Gastroesophageal sphincter (tissue), 4 donors: ENCODE measurements around the gene PFKFB4. TPM values are rescaled to one million over a fixed set of nuclear protein-coding genes. Genes with fewer than 3 reads are reported as not detected.

ENCODE experiments used
- ATAC-seq: fragments of 150-250 bp; one replicate; pipeline ENCODE4 v1.9.1; 2016; ENCODE audit warnings: mild to moderate bottlenecking, moderate library complexity
- H3K27ac ChIP-seq, 4 donors: fragments of 200-600 bp; sonication (generic) in 3 of 4; 1 replicate in 3 of 4; 2 replicates in 1 of 4; pipeline ENCODE4 v1.5.1; 2016 to 2019
- H3K27me3 ChIP-seq: fragments of 200-600 bp; sonication (generic); one replicate; pipeline ENCODE4 v1.5.1; 2019
- H3K36me3 ChIP-seq, 2 donors: fragments of 200-600 bp; sonication (generic); one replicate each; pipeline ENCODE4 v1.5.1; 2019; ENCODE audit warnings: control low read depth in 1 of 2
- H3K4me1 ChIP-seq, 3 donors: fragments of 200-600 bp; sonication (generic); 1 replicate in 2 of 3; 2 replicates in 1 of 3; pipeline ENCODE4 v1.5.1; 2016 to 2019; ENCODE audit warnings: control low read depth in 2 of 3
- H3K4me3 ChIP-seq, 2 donors: fragments of 200-600 bp; sonication (generic); one replicate each; pipeline ENCODE4 v1.5.1; 2019; ENCODE audit warnings: mild to moderate bottlenecking in 1 of 2, moderate library complexity in 1 of 2
- H3K9me3 ChIP-seq, 3 donors: fragments of 200-600 bp; sonication (generic); one replicate each; pipeline ENCODE4 v1.5.1; 2017 to 2019; ENCODE audit warnings: control low read depth in 2 of 3
- CTCF ChIP-seq, 4 experiments: fragments of 200-600 bp in 2 of 4; fragments of 450-650 bp in 2 of 4; sonication (generic) in 1 of 4; IDR thresholded peaks; one replicate each; pipeline ENCODE4 v1.5.1; 2017 to 2019; ENCODE audit warnings: antibody characterized with exemption in 4 of 4, mild to moderate bottlenecking in 2 of 4, moderate library complexity in 2 of 4
- EP300 ChIP-seq: sonication (generic); formaldehyde crosslinking; IDR thresholded peaks from one replicate; pipeline ENCODE4 v1.6.1; 2017; ENCODE audit warnings: antibody characterized with exemption, mild to moderate bottlenecking
- POLR2A ChIP-seq, 2 donors: fragments of 450-650 bp; IDR thresholded peaks; one replicate each; pipeline ENCODE4 v1.6.1; 2017; ENCODE audit warnings: antibody characterized with exemption in 2 of 2, mild to moderate bottlenecking in 2 of 2, moderate library complexity in 1 of 2
- POLR2AphosphoS5 ChIP-seq: sonication (generic); formaldehyde crosslinking; IDR thresholded peaks from one replicate; pipeline ENCODE4 v1.6.1; 2017; ENCODE audit warnings: antibody characterized with exemption
- WGBS, 2 donors: methylation state at CpG; one replicate each; pipeline ENCODE4 v1.1.5; 2018; ENCODE audit warnings: low coverage in 1 of 2; 5-methylcytosine and 5-hydroxymethylcytosine counted together
- total RNA-seq, 4 donors: library from RNA; depleted of rRNA; stranded (reverse); fragments of >200 nt; gene quantifications; one replicate each; pipeline ENCODE4 v1.1.0, GENCODE V29; 2016

PFKFB4 gene
- 1 to 10 TPM; 1.8 to 2.9 (median 2.4) TPM for total RNA-seq

GRCh38 chr3:48556796-48557626 is at the start of gene PFKFB4:
TSS of gene PFKFB4 (minus strand) at chr3:48556803. CDS start at chr3:48556777, 26 bp downstream.
- H3K27ac ChIP-seq, result peak within 1 kb of the TSS in 3 of 4 donors; percentile 74 to 81 (median 79)
- H3K4me3 ChIP-seq, result peak within 1 kb of the TSS; percentile 31 to 55
- WGBS, 2 donors, result 0 to 3% methylated on average over 6 of the region's 53 CpGs
- H3K27me3 ChIP-seq, result no peaks in the 10 kb centered on the region
- no peaks in the 10 kb centered on the region for H3K36me3 ChIP-seq
- peak; percentile 96 for ATAC-seq
- peaks cover 0 to 62% (median 21%) of the 10 kb centered on the region in 3 donors for H3K4me1 ChIP-seq
- TF ChIP-seq EP300 (no peak), POLR2A (IDR thresholded peaks at IDR 0.05) (peak in 1 of 2 donors; percentile 14), CTCF (IDR thresholded peaks at IDR 0.05) (peak in 1 of 4 experiments; percentile 31)
- no peaks in the 10 kb centered on the region for H3K9me3 ChIP-seq

- H3K4me3 ChIP-seq, result no peak overlapping the region
- H3K4me1 ChIP-seq, result peaks cover 0 to 33% (median 20%) of the 10 kb centered on the region in 3 donors
- H3K27ac ChIP-seq, result peak overlapping the region in 1 of 4 donors; percentile 4
- ATAC-seq, result no peak
- TF ChIP-seq POLR2AphosphoS5 (no peak), CTCF (IDR thresholded peaks at IDR 0.05) (no peak), EP300 (no peak), POLR2A (IDR thresholded peaks at IDR 0.05) (no peak)
- no peaks in the 10 kb centered on the region for H3K9me3 ChIP-seq
- no peaks in the 10 kb centered on the region for H3K27me3 ChIP-seq
- H3K36me3 ChIP-seq, result peaks cover 0 to 94% of the 10 kb centered on the region in 2 donors
- WGBS, 2 donors, result 20 to 42% methylated on average over 1 to 2 of the region's 2 CpGs
Measured at GRCh38 chr3:48601622-48601994, 45.0 kb upstream of the PFKFB4 start.

GRCh38 chr3:48600711-48601621 is 44.4 kb upstream of the PFKFB4 start:
- TF ChIP-seq CTCF (IDR thresholded peaks at IDR 0.05) (no peak), EP300 (no peak), POLR2AphosphoS5 (no peak), POLR2A (IDR thresholded peaks at IDR 0.05) (no peak)
- Histone ChIP-seq H3K9me3 (no peaks in the 10 kb centered on the region), H3K27me3 (no peaks in the 10 kb centered on the region), H3K4me1 (peaks cover 0 to 29% (median 20%) of the 10 kb centered on the region in 3 donors), H3K27ac (peak overlapping the region in 2 of 4 donors; percentile 20 to 83), H3K36me3 (peaks cover 0 to 88% of the 10 kb centered on the region in 2 donors), H3K4me3 (no peak overlapping the region)
- no peak for ATAC-seq
- 92% methylated on average over 11 of the region's 19 CpGs; no CpG with 5 or more reads in 1 of the 2 donors for WGBS, 2 donors

- ATAC-seq, result no peak
- H3K27me3 ChIP-seq, result peaks cover 7% of the 10 kb centered on the region
- 100% methylated on average over 1 of the region's 12 CpGs; no CpG with 5 or more reads in 1 of the 2 donors for WGBS, 2 donors
- TF ChIP-seq CTCF (IDR thresholded peaks at IDR 0.05) (no peak), POLR2AphosphoS5 (no peak), POLR2A (IDR thresholded peaks at IDR 0.05) (no peak), EP300 (no peak)
- peaks cover 0 to 35% (median 30%) of the 10 kb centered on the region in 3 donors for H3K4me1 ChIP-seq
- H3K27ac ChIP-seq, result peak overlapping the region in 3 of 4 donors; percentile 74 to 89 (median 83)
- H3K9me3 ChIP-seq, result no peaks in the 10 kb centered on the region
- H3K4me3 ChIP-seq, result no peak overlapping the region
- H3K36me3 ChIP-seq, result peaks cover 0 to 75% of the 10 kb centered on the region in 2 donors
Measured at GRCh38 chr3:48599509-48600285, 43.1 kb upstream of the PFKFB4 start.
